Endodermal cell (in vitro differentiated cells): ENCODE results near the gene DOCK10. TPM values are rescaled to one million over a fixed set of nuclear protein-coding genes. Genes with fewer than 3 reads are reported as not detected.

Source experiments
- DNase-seq: peaks from one replicate; pipeline ENCODE4 v3.0.0-alpha.2; 2017
- H3K27ac ChIP-seq: 2 replicates; pipeline ENCODE4 v1.5.1; 2013; ENCODE audit warnings: mild to moderate bottlenecking, low read depth, low read length, moderate library complexity
- H3K27me3 ChIP-seq: 2 replicates; pipeline ENCODE4 v1.6.1; 2013; ENCODE audit warnings: mild to moderate bottlenecking, low read length, moderate library complexity; ENCODE audit not compliant: insufficient read depth, control insufficient read depth, poor library complexity, severe bottlenecking
- H3K36me3 ChIP-seq: 2 replicates; pipeline ENCODE4 v1.7.0; 2013; ENCODE audit warnings: mild to moderate bottlenecking, low read length, moderate library complexity; ENCODE audit not compliant: control insufficient read depth, insufficient read depth
- H3K4me1 ChIP-seq: one replicate; pipeline ENCODE4 v1.7.0; 2013; ENCODE audit warnings: low read length; ENCODE audit not compliant: control insufficient read depth, insufficient read depth
- H3K4me3 ChIP-seq: 2 replicates; pipeline ENCODE4 v1.5.1; 2013; ENCODE audit warnings: mild to moderate bottlenecking, low read length, moderate library complexity
- H3K9ac ChIP-seq: 2 replicates; pipeline ENCODE4 v1.6.1; 2013; ENCODE audit warnings: mild to moderate bottlenecking, low read length, moderate library complexity; ENCODE audit not compliant: poor library complexity, severe bottlenecking; ENCODE audit errors: extremely low read depth
- H3K9me3 ChIP-seq: 2 replicates; pipeline ENCODE4 v1.6.1; 2013; ENCODE audit warnings: mild to moderate bottlenecking, low read length, moderate library complexity; ENCODE audit not compliant: control insufficient read depth
- H3K27ac Mint-ChIP-seq: 2 replicates; pipeline ENCODE4 v1.8.0; 2020; ENCODE audit warnings: mixed read lengths
- H3K27me3 Mint-ChIP-seq: 2 replicates; pipeline ENCODE4 v1.8.0; 2021; ENCODE audit warnings: mild to moderate bottlenecking, mixed read lengths; ENCODE audit not compliant: insufficient read depth
- H3K36me3 Mint-ChIP-seq: 2 replicates; pipeline ENCODE4 v1.8.0; 2020; ENCODE audit warnings: low read depth, mixed read lengths
- H3K4me1 Mint-ChIP-seq: 2 replicates; pipeline ENCODE4 v1.8.0; 2020; ENCODE audit warnings: mixed read lengths
- H3K4me3 Mint-ChIP-seq: 2 replicates; pipeline ENCODE4 v1.8.0; 2020; ENCODE audit warnings: mild to moderate bottlenecking, moderate library complexity, mixed read lengths
- H3K9me3 Mint-ChIP-seq: 2 replicates; pipeline ENCODE4 v1.8.0; 2020; ENCODE audit warnings: mild to moderate bottlenecking, mixed read lengths
- CTCF ChIP-seq: fragments of 200-600 bp; sonication (generic); conservative IDR thresholded peaks from 2 replicates; pipeline ENCODE4 v1.5.0; 2021; ENCODE audit warnings: antibody characterized with exemption, mild to moderate bottlenecking
- WGBS, 2 experiments: methylation state at CpG; one replicate each; pipeline versions ENCODE4 v1.1.5 to v1.1.7; 2013; ENCODE audit warnings: missing lambda C conversion rate in 2 of 2, mixed read lengths in 1 of 2; ENCODE audit not compliant: insufficient coverage in 1 of 2, insufficient read length in 1 of 2; 5-methylcytosine and 5-hydroxymethylcytosine counted together
- total RNA-seq, 2 donors: library from RNA; stranded (reverse); fragmentation: NEBNext Ultra II Directional in 1 of 2; extraction: Animal tissue kit (Norgen Biotek cat#: 25700) in 1 of 2; gene quantifications; 2 replicates in 1 of 2; 3 replicates in 1 of 2; pipeline ENCODE4 v1.2.1, GENCODE V29; 2021

DOCK10 gene
- total RNA-seq, 2 donors from 2014 or later: 0.44 to 1.4 TPM

- Histone ChIP-seq H3K27ac (no peak overlapping the region), H3K4me1 (no peaks in the 10 kb centered on the region), H3K9me3 (no peaks in the 10 kb centered on the region), H3K36me3 (no peaks in the 10 kb centered on the region), H3K27me3 (no peaks in the 10 kb centered on the region), H3K4me3 (no peak overlapping the region), H3K9ac (no peak overlapping the region)
- no peak for DNase-seq
- Mint-ChIP-seq H3K36me3 (no peaks in the 10 kb centered on the region), H3K9me3 (no peaks in the 10 kb centered on the region), H3K27ac (no peak overlapping the region), H3K27me3 (no peaks in the 10 kb centered on the region), H3K4me1 (no peaks in the 10 kb centered on the region), H3K4me3 (no peak overlapping the region)
- TF ChIP-seq CTCF: no peak
- WGBS, 2 experiments: 91 to 92% methylated on average over 2 to 3 of the region's 3 CpGs
These were observed 85.6 kb downstream of the DOCK10 start for GRCh38 chr2:224956706-224957105.

GRCh38 chr2:224954980-224955379 is 87.3 kb downstream of the DOCK10 start:
- H3K4me3 ChIP-seq: no peak overlapping the region
- no peak overlapping the region for H3K27ac ChIP-seq
- Mint-ChIP-seq H3K27ac (no peak overlapping the region), H3K4me1 (no peaks in the 10 kb centered on the region), H3K27me3 (no peaks in the 10 kb centered on the region), H3K9me3 (no peaks in the 10 kb centered on the region), H3K36me3 (no peaks in the 10 kb centered on the region), H3K4me3 (no peak overlapping the region)
- H3K9ac ChIP-seq: no peak overlapping the region
- no peaks in the 10 kb centered on the region for H3K27me3 ChIP-seq
- H3K36me3 ChIP-seq: no peaks in the 10 kb centered on the region
- H3K4me1 ChIP-seq: no peaks in the 10 kb centered on the region
- no peaks in the 10 kb centered on the region for H3K9me3 ChIP-seq
- no peak for TF ChIP-seq CTCF
- no peak for DNase-seq

- Histone ChIP-seq H3K9ac (no peak overlapping the region), H3K9me3 (no peaks in the 10 kb centered on the region), H3K4me1 (no peaks in the 10 kb centered on the region), H3K4me3 (no peak overlapping the region), H3K27me3 (no peaks in the 10 kb centered on the region), H3K27ac (no peak overlapping the region), H3K36me3 (no peaks in the 10 kb centered on the region)
- DNase-seq: no peak
- Mint-ChIP-seq H3K4me1 (no peaks in the 10 kb centered on the region), H3K27me3 (no peaks in the 10 kb centered on the region), H3K9me3 (no peaks in the 10 kb centered on the region), H3K27ac (no peak overlapping the region), H3K4me3 (no peak overlapping the region), H3K36me3 (no peaks in the 10 kb centered on the region)
- 84% methylated on average over 6 of the region's 6 CpGs for WGBS, 2 experiments
- TF ChIP-seq CTCF: no peak
These were observed 89.2 kb downstream of the DOCK10 start for GRCh38 chr2:224952936-224953657.
